OCI-LY3 (cell line): ENCODE measurements around the gene TREML4.

Experiments
- H2AFZ ChIP-seq: fragments of 200-600, 300-600 bp; shearing (Covaris generic); 2 replicates; pipeline ENCODE4 v1.6.0; 2014; ENCODE audit warnings: antibody characterized with exemption, low read depth, low read length
- H3K27ac ChIP-seq: fragments of 200-600, 300-600 bp; sonication (generic); 2 replicates; pipeline ENCODE4 v1.5.1; 2014; ENCODE audit warnings: mild to moderate bottlenecking, low read length, moderate library complexity, mixed read lengths
- H3K27me3 ChIP-seq: fragments of 200-600, 300-600 bp; sonication (generic); 2 replicates; pipeline ENCODE4 v1.6.1; 2014; ENCODE audit warnings: low read depth, low read length, mixed read lengths
- H3K36me3 ChIP-seq: fragments of 200-600, 300-600 bp; sonication (generic); replicated peaks from 2 replicates; pipeline ENCODE3; 2014; ENCODE audit warnings: low read depth, low read length, mixed read lengths
- H3K4me1 ChIP-seq: fragments of 300-600, 200-600 bp; sonication (generic); 2 replicates; pipeline ENCODE4 v1.6.1; 2014; ENCODE audit warnings: low read length, mixed read lengths
- H3K4me2 ChIP-seq: fragments of 200-600, 300-600 bp; sonication (generic); 2 replicates; pipeline ENCODE4 v1.6.1; 2014; ENCODE audit warnings: low read length, mixed read lengths
- H3K4me3 ChIP-seq: fragments of 300-600, 200-600 bp; sonication (generic); 2 replicates; pipeline ENCODE4 v1.5.1; 2014; ENCODE audit warnings: antibody characterized with exemption, mild to moderate bottlenecking, low read length, moderate library complexity
- H3K79me2 ChIP-seq: fragments of 300-600, 200-600 bp; shearing (Covaris generic); 2 replicates; pipeline ENCODE4 v1.6.1; 2014; ENCODE audit warnings: mild to moderate bottlenecking, low read length, mixed read lengths
- H3K9ac ChIP-seq: fragments of 300-600, 200-600 bp; shearing (Covaris generic); 2 replicates; pipeline ENCODE4 v1.6.0; 2014; ENCODE audit warnings: mild to moderate bottlenecking, low read length, moderate library complexity
- H3K9me3 ChIP-seq: fragments of 200-600, 300-600 bp; shearing (Covaris generic); 2 replicates; pipeline ENCODE4 v1.6.1; 2014; ENCODE audit warnings: low read length, mixed read lengths; ENCODE audit not compliant: insufficient read depth
- H4K20me1 ChIP-seq: fragments of 200-600, 300-600 bp; sonication (generic); 2 replicates; pipeline ENCODE4 v1.6.1; 2016; ENCODE audit warnings: low read length, mixed read lengths; ENCODE audit not compliant: insufficient read depth
- CTCF ChIP-seq: fragments of 200-600, 300-600 bp; sonication (generic); IDR thresholded peaks from 2 replicates; pipeline ENCODE4 v1.5.1; 2014; ENCODE audit warnings: antibody characterized with exemption, low read length, low read depth
- EZH2phosphoT487 ChIP-seq: fragments of 200-600 bp; shearing (Covaris generic); IDR thresholded peaks from 2 replicates; pipeline ENCODE4 v1.6.1; 2018; ENCODE audit warnings: antibody characterized with exemption, mixed run types, low read depth

TREML4 gene

GRCh38 chr6:41189967-41190366 lies 38.2 kb upstream of the TREML4 start:
- no peak for TF ChIP-seq EZH2phosphoT487
- TF ChIP-seq CTCF, result no peak
- Histone ChIP-seq H3K4me1 (peaks cover 15% of the 10 kb centered on the region), H3K9me3 (0 out of 2 replicates have a peak, but pooled peaks cover 11% of the 10 kb centered on the region), H3K4me3 (no peak overlapping the region), H3K79me2 (no peaks in the 10 kb centered on the region), H4K20me1 (no peaks in the 10 kb centered on the region), H3K4me2 (no peak overlapping the region), H2AFZ (no peak overlapping the region), H3K36me3 (peaks cover 42% of the 10 kb centered on the region), H3K9ac (no peak overlapping the region), H3K27ac (no peak overlapping the region), H3K27me3 (no peaks in the 10 kb centered on the region)

- Histone ChIP-seq H3K27ac (no peak overlapping the region), H3K27me3 (no peaks in the 10 kb centered on the region), H3K9ac (no peak overlapping the region), H3K9me3 (0 out of 2 replicates have a peak, but pooled peaks cover 11% of the 10 kb centered on the region), H3K79me2 (no peaks in the 10 kb centered on the region), H4K20me1 (no peaks in the 10 kb centered on the region), H3K4me3 (no peak overlapping the region), H3K4me1 (peaks cover 11% of the 10 kb centered on the region), H3K4me2 (no peak overlapping the region), H3K36me3 (peaks cover 45% of the 10 kb centered on the region), H2AFZ (no peak overlapping the region)
- TF ChIP-seq EZH2phosphoT487, result no peak
- no peak for TF ChIP-seq CTCF
Measured at GRCh38 chr6:41190791-41191190, 37.4 kb upstream of the TREML4 start.

DNA sequence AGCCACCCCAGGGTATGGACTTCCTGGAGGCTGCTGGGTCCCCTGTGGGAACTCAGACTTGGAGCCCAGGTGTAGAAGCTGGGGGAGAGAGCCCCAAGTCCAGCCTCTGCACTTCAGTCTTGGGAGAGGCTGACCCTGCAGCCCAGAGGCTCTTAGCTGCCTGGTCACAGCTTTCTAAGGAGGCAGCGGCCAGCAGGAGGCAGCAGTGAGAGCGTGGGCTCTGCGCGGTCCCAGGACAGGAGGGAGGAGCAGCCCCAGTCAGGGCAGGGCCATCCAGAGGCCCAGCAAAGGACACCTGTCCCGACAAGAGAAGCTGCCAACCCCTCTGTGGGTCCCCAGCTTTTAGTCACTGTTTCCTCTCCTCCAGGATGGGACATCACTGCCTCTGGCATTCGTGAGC lies 36.6 kb upstream of the TREML4 start:
- no peak overlapping the region for H3K4me3 ChIP-seq
- H3K27me3 ChIP-seq, result no peaks in the 10 kb centered on the region
- H2AFZ ChIP-seq, result no peak overlapping the region
- H3K9me3 ChIP-seq, result 0 out of 2 replicates have a peak, but pooled peaks cover 11% of the 10 kb centered on the region
- H4K20me1 ChIP-seq, result no peaks in the 10 kb centered on the region
- H3K27ac ChIP-seq, result no peak overlapping the region
- no peaks in the 10 kb centered on the region for H3K79me2 ChIP-seq
- TF ChIP-seq EZH2phosphoT487 (no peak), CTCF (peak; percentile 49)
- peaks cover 45% of the 10 kb centered on the region for H3K36me3 ChIP-seq
- no peak overlapping the region for H3K9ac ChIP-seq
- peaks cover 3% of the 10 kb centered on the region for H3K4me1 ChIP-seq
- H3K4me2 ChIP-seq, result no peak overlapping the region

DNA sequence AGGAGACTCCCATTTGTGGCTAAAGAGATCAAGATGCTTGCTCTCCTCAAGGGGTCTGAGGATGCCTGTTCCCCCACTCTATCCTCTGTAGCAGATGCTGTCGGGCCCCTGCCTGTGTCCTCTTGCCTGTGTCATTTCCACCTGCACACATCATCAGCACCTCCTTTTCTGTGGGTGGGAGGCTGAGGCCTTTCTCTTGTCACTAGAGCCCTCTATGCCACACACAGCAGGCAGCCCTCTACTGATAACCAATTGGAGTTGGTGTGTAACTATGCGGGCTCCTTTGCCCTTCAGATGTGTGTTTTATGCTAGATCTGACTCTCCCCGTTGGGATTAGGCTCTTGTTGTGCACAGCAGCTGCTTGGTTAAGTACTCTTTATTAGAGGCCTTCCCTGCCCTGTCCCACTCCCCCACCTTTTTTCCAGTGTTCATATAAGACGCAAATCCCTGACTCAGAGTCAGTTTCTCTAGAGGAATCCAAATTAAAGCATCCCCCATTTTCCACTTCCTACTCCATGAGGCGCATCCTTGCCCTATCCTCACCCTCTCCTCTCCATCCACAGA lies 34.9 kb upstream of the TREML4 start:
- no peak overlapping the region for H3K27ac ChIP-seq

More for the DNA sequence above, 34.9 kb upstream of the TREML4 start:
- H2AFZ ChIP-seq, result no peak overlapping the region
- H4K20me1 ChIP-seq, result no peaks in the 10 kb centered on the region
- H3K27me3 ChIP-seq, result no peaks in the 10 kb centered on the region
- no peak overlapping the region for H3K9ac ChIP-seq
- H3K79me2 ChIP-seq, result no peaks in the 10 kb centered on the region
- H3K36me3 ChIP-seq, result peaks cover 53% of the 10 kb centered on the region
- no peaks in the 10 kb centered on the region for H3K4me1 ChIP-seq
- no peak for TF ChIP-seq EZH2phosphoT487
- TF ChIP-seq CTCF, result no peak
- H3K4me3 ChIP-seq, result no peak overlapping the region
- 0 out of 2 replicates have a peak, but pooled peaks cover 11% of the 10 kb centered on the region for H3K9me3 ChIP-seq
- no peak overlapping the region for H3K4me2 ChIP-seq
